MV-4-11 (cell line): Measurements from ENCODE around the gene DYNLT1.
"Not testable (repeated sequence)": the region's sequence is repeated elsewhere in the genome, so short reads cannot be mapped to it uniquely, and the experiment has no call there.

Experiments used
- DNase-seq: peaks from one replicate; lab custom pipeline; 2025; lab: John Stamatoyannopoulos, UW

The DYNLT1 gene

DNA sequence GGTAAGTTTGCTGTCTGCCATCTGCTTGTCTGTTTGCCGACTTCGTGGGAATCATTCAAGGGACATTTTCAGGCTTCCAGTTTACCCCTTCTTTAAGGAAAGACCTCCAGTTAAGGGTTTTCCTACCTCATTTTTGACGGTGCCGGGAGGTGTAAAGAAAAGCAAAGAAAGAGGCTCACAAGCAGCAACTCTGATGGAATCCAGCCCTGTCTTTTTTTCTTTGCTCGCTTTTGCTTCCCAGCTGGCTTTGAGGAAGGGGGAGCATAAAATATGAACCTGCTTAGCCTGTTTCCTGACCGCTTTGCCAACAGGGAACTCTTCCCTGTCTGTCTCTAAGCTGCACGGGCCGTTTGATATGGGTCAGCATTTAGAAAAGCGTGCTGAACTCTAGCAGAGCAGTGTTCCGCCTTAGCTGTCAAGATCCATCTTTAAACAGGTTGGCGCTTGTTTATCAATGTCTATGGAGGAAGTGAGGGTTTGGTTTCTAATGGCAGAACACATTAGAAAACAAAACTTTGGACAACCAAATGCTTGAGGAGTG is 19.2 kb upstream of the DYNLT1 start:
- no peak for DNase-seq

DNA sequence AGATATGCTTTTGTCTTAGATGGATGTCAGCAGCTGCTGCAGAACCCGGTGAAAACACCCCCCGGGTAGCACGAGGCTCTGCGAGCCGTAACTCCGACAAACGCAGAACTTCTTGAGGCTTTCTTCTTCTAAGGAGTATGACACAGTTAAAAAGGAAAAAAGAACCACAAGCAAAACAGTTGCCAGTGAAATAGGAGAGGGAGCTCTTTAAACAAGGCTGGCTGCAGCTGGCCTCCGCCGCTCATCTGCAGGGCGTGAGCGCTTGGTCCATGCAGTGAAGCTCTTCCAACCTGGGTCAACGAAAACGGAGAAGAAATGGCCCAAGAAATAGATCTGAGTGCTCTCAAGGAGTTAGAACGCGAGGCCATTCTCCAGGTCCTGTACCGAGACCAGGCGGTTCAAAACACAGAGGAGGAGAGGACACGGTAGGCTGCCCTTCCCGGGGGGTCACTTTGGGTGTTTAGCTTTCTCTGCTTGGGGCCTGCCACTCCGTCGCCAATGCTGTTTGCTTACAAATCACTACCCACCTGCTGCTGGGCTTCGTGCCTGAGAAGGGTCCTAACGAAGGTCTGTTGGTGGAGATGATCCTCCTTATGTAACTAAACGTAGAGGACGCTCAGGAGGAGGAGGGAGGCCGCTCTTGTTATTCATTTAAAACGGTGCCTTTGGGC is 18.5 kb upstream of the DYNLT1 start:
- peak; percentile 48 for DNase-seq

DNA sequence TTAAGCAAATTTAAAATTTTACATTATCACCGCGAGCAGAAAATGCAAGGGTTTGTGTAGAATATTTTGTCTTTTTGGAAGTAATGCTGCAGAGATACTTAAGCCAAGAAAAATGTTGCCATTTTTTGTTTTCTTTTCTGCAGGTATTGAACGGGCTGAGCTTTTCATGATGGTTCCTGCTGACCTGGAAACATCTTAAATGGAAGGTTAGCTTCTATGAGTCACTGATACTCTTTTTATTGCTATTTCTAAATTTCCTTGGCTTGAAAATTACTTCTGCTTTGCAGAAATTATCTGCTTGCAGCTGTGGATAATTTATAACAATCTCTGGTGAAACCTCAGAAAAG is 18.0 kb upstream of the DYNLT1 start:
- DNase-seq = no peak

DNA sequence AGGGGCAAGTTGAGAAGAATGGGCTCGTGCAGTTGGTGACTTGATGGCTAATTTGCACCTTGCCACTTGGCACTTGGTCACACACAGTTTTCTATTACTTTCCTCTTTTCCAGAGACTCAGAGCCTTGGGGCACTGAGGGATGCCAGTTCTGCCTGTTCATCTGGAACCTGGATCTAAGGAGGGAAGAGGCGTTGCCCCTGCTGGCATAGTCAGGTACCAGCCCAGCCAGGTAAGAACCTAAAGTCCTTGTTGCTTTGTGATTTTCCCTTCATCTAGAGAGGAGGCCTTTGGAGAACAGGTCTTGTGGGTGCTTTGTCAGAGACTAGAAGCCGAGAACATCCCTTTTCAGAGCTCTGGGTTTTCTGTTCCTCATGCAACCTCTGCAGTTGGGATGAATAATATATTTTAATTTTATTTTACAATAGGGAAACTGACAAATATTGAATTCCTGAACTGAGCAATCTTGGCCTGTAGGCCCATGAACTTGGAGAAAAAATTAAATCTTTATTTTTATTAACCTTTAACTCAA is 16.7 kb upstream of the DYNLT1 start:
- no peak for DNase-seq

DNA sequence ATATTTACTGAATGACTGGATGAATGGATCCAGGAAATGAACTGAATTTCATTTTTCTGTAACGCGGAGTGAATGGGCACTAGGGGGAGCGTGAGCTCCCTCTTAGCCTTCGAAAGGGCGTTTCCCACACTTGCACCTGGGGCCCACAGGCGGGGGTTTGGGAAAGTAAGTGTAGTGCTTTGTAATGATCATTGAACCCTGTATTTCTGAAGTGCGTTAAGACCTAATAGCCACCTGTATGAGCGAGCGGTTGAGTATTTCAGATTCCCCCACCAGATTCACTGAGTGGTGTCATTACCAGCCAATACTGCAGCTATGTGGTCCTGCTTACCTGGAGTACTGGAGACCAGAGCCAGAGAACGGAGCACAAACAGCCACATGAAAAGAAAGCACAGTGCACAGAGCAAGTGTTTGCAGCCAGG is 15.8 kb upstream of the DYNLT1 start:
- DNase-seq = peak; percentile 22

DNA sequence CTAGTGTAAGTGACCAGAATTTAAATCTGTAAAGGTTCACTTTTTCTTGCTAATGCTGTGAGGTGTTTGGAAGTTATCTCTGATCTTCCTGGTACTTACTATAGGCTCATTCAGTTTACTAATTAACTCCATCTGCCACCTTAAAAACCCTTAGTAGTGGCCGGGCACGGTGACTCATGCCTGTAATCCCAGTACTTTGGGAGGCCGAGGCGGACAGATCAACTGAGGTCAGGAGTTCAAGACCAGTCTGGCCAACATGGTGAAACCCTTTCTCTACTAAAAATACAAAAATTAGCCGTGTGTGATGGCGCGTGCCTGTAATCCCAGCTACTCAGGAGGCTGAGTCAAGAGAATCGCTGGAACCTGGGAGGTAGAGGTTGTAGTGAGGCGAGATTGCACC is 12.4 kb upstream of the DYNLT1 start:
- DNase-seq = peak; percentile 65

DNA sequence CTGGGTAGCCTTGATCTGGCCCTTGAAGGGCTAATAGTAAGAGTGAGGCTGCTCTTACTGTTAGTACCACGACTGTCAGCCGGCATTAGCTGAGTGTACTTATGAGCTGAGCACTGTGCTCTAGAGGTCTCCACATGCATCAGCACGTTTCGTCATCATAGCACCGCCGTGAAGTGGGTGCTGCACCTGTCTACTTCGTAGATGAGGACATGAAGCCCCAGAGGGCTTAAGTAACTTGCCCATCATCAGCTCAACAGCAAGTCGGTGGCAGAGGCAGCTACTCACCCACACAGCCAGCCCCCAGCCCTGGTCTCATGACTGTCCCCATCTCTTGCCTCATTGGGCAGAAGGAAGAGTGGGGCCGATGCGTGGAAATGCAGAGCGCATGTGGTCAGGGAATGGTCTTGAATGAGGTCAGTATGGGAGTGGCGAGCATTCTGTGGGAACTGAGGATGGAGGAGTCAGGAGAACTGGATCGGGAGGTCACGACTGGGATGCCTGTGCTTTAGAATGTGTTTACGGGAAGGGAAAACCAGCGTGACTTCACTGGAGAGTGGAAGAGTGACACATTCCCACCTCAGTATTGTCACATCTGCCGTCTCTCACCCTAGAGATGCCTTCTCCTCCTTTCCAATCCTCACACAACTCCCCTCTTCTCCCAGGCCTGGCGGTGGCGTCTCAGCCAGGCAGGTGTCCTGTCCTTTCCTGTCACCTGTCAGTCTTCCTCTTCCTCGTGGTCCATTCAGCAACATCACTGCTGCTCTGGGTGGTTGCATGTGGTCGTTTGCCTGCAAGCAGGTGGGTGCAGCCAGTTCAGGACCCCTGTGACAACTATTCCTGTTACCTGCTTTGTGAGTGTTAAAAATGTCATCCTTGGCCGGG is 11.3 kb upstream of the DYNLT1 start:
- DNase-seq = no peak

DNA sequence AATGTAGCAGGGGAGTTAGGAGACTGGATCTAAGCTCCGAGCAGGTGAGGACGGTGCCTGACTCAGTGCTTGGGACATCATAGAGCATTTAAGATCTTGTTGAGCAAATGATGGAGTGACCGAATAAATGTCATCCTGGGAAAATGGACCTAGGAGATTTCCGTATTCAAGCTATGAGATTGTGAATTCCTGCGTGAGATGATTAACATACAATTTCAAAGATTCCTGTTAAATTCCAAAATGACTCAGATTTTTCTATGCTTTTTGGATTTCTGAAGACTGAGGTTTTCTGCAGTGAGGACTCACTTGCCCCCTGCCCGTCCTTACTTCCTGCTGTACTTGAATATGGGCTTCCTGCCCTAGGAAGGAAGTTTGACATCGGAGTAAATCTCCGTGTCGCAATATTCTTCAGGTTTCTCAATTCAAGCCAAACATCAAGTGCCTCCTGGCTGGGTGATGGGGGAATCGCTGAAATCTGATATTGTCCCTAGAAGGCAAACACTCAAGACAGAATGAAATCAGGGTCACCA is 10.5 kb upstream of the DYNLT1 start:
- DNase-seq = peak; percentile 60

DNA sequence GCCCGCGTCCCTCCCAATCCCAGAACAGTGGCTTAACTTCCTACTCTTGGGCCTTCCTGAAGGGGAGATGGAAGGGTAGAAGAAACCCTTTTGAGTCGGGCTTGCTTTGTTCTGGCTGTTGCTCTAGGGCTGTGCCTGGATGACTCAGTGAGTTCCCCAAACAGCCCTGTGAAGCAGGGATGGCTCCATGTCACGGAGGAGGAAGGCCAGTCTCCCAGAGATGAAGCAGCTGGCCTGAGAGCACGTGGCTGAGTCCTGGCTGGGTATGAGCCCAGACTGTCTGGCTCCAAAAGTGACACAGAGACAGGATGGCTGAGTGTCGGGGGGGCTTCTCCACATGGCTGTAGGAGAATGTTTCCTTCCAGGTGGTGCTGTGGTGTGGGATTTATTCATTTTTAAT is 10.0 kb upstream of the DYNLT1 start:
- DNase-seq = peak; percentile 66

DNA sequence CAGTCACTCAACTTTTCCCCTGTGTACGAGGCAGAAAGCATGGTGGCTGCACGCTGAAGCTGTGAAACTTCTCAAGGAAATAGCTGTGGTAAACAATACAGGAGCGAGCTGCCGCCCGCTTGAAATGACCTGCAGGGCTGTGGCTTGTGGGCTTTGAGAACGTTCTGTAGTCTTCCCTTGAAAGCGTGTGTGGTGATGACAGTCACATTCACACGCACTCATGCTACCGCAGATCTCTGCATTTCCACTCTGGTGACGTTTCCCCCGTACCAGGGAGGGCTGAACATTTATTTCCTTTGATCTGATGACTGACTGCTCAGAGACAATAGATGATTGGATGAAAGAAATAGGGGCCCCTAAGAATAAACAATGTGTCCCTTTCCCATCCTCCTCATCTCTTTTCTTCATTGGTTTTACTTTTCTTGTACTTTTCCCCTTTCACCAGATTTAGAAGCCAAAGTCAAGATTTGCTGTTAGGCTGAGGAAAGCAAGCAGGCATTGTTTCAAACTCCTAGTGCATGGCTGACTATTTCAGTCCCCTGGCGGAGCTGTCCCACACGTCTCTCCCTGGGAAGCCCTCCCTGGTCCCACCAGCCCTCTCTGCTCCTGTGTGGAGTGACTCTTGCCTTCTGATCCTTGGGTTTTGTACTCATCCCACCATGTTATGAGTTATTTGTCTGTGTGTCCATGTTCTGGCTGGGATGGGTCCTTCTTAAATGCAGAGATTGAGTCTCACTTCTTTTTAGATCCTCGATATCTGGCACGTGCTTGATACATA is 9.2 kb upstream of the DYNLT1 start:
- peak; percentile 78 for DNase-seq

DNA sequence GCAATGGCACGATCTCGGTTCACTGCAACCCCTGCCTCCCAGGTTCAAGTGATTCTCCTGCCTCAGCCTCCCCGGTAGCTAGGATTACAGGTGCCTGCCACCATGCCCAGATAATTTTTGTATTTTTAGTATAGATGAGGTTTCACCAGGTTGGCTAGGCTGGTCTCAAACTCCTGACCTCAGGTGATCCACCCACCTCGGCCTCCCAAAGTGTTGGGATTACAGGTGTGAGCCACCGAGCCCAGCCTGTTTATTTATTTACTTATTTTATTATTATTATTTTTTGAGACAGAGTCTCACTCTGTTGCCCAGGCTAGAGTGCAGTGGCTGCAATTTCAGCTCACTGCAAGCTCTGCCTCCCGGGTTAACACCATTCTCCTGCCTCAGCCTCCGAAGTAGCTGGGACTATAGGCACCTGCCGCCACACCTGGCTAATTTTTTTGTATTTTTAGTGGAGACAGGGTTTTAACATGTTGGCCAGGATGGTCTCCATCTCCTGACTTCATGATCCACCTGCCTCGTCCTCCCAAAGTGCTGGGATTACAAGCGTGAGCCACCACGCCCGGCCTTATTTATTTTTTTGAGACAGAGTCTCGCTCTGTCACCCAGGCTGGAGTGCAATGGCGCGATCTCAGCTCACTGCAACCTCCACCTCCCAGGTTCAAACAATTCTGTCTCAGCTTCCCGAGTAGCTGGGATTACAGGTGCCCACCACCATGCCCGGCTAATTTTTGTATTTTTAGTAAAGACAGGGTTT is 7.6 kb upstream of the DYNLT1 start:
- not testable (repeated sequence) for DNase-seq

DNA sequence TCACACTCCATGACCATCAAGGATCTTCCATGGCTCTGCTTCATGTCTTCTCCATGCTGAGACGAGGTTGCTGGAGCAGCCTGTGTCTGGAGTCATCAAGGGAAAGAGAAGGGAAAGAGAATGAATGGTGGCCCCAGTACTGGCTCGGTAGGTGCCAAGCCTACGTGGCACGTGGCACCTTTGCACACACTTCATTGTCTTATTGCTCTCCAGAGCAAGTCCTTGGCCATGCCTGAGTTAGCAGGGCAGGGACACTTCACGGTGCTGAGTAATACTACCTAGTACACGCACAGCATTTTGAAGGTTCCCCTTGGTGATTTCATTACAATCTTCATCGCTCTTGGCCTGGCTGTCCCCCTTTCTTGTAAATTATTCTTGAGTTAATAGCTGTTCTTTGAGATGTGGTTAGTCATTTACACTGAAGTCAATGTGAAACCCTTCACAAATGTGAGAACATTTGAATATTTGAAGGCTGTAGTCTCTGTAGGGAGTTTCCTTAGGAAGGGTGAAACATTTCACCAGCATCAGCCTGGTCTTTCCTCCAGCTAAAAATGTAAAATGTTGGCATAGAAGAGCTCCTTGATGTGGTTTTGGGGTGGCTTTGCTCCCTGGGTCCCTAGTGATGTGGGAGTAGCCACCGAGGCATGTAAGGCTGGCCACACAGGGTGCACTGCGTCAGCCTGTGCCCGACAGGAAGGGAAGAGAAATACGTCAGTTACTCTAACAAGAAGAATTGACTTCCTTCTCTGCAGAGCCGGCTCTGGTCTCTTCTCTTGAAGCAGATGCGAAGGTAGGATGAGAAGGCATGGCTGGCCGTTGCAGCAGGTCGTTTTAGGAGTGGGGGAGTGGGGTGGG is 5.0 kb upstream of the DYNLT1 start, which contains the start of gene SYTL3:
Gene SYTL3, plus strand, starts transcription at position 766 of the 855 bp plus-strand sequence. CDS start 13,215 bp downstream, outside the sequence.
- peak; percentile 71 for DNase-seq

DNA sequence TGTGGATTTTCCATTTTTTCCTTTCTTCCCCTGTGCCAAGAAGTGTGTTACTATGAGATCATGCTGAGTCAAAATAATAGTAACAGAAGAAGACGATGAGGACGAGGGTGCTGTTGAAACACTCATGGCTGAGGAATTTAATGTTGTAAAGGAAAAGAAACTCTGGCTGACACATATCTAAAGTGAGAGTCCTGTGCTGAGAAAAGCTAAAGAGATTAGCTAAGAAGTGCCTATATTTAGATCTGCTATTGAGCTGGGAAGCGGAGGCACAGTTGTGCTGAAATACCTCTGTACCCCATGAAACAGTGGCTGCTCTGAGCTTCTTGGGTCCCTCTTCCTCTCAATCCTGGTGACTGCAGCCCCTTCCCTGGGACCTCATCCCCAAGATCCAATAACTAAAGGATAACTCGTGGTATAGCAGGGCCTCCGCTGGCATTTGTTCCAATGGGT is 4.2 kb upstream of the DYNLT1 start:
- peak; percentile 40 for DNase-seq

DNA sequence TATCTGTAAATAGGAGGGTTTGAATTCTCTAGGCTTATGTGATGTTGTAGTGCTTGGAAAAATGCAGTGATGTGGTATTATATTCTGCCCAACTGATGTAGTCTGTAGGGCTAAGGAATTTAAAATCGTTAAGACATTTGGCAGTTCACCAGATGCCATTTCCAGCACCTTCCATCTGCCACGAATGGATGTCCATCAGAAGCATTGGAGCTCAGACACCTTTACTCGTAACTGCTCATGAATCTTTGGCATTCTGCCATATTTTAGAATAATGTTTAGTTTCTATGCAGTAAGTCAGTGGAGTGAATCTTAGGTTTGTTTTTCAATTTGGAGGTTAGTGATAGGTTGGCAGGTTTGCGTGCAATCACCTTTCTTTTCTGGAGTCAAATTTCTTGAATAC is 3.0 kb upstream of the DYNLT1 start:
- no peak for DNase-seq

DNA sequence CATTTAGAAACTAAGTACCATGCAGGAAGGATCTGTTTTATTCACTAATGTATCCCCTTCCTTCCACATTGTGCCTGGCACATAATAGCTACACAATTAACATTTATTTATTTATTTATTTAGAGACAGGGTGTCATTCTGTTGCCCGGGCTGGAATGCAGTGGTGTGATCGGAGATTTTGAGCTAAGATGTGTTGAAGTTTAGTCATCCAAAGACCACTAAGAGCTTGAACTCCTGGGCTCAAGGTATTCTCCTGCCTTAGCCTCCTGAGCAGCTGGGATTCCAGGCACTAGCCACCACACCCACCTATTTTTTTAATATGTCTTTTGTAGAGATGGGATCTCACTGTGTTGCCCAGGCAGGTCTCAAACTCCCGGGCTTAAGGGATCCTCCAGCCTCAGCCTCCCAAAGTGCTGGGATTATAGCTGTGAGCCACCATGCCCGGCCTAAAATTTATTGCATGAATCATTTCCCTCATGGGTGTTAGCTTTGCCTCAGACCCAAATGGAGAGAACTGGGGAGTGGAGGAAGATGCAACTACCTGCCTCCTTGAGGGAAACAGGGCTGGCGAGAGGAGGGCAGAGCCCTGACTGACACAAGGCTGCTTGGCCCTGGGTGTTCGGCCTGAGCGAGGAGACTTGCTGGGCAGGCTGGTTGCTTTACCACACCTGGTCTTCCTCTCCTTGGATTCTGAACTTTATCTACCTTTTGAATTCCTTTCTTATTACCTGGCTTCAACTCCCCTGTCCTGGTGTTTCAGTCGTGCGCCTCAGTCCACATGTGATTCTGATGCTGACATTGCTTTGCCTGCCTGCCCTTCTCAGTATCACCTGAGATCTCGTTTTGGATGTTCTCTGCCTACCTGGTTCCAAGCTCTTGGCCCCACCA is 1.7 kb upstream of the DYNLT1 start:
- no peak for DNase-seq

DNA sequence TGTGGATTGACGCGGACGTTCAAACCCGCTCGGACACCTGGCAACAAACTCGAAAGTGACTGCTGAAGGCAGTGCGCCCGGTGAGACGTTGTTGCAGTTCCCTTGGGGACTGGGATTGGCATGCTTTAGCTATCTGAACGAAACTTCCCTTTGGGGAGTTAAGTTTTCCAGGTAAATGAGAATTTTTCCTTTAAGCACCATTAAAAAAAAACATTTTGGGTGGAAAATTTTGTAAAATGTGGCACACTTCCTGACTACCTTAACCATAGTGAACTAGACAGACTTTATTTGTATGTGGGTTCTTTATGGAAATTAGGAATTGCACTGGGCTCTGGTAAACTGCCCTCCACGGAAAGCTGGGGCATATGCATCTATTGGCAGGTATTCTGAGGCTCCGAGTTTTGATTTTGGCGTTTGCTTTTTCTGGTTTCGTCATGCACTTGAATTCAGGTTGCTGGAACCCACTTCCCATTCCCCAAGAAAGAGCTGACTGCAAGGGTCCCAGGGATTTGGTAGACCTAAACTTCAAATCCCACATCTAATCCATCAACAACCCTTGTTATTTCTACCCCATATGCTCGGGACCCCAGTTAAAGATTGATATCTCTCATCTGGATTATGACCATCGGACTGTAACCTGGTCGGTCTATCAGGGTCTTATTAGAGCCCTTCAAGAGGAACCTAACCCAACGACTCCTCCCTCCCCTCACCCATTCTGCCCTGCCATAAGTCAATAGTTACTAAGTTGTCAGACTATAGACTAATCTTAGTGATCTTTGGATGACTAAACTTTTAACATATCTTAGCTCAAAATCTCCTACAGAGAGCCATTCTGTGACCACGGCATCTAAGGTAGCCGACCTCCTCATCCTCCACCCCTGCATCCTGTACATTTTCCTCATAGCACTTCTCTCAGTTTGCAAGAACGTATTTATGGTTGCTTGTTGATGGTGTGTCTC is 800 bp upstream of the DYNLT1 start:
- no peak for DNase-seq

DNA sequence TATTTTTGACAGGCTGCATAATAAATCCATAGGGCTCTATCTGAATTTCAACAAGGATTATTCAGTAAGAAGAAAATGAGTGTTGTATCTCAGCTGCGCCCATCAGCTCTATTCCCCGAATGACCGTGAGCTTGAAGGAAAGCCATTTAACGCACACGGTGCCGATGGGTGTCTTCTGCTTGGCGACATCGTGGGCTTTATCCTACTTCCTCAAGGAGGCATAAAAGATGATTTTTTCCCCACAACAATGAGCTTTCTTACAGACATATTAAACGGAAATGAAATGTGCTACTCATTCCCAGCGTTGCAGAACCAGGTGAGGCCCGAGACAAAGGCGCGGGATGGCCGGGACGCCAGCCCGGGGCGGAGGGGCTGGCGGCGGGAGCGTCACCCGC is 710 bp downstream of the DYNLT1 start:
- DNase-seq = no peak

DNA sequence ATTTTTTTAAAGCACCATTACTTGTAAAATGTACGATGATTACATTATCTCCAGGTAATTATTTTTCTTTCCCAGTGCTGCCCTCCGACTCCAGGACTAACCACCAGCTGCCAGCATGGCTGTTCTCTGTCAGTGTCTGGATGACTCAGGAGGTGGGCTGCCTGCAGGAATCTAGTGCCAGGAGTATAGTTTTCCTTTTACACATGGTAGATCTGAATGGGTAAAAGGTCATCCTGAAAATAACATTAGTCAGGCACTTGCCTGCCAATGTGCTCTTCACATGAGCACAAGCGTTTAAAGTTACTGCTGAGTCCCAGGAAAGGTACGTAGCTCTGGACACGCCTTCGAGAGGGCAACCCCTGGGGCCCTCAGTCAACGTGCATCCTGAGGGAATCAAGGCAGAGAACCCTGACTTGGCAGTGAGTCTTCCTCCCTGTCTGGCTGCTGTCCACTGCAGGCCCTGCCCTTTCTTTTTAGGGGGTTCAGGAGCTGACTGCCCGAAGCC is 2.4 kb downstream of the DYNLT1 start:
- no peak for DNase-seq
